ENCODE results near the gene CST9L.
"Not testable (repeated sequence)": the region's sequence is repeated elsewhere in the genome, so short reads cannot be mapped to it uniquely, and the experiment has no call there.

The CST9L gene

DNA sequence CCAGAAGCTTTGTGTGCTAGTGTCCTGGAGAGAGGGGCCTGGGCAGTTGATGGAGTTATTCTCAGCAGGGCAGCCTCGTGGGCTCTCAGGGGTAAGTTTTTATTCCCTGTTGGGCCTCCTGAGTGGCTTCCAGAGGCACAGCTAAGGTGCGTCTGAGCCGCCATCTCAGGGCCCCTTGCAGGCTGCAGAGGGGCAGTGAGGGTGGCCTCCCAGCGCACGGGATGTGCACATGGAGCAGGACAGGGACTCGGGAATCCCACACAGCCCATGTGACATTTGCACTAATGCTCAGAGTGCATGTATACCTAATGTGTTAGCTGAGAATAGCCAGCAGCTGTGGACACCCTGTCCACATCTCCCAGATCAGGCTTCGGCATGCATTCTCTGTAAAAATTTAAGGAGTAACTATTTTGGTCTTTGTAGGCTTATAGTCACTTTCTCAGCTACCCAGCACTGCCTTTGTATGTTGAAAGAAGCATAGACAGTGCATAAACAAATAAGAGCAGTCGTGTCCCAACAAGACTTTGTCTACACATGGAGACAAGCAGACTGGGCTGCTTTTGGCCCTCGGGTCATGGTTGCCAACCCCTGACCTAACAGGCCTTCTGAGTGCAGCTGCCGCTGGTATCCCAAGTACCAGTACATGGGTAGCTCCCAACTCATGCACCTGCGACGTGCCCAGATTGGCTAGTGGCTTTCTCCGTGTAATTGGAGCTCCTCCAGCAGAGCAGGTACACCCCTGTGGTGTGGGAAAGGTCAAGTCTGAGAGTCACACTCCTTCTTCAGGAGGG, 18.6 kb upstream of the CST9L start:
- no peak for DNase-seq (ENCODE audit: low spot score)

DNA sequence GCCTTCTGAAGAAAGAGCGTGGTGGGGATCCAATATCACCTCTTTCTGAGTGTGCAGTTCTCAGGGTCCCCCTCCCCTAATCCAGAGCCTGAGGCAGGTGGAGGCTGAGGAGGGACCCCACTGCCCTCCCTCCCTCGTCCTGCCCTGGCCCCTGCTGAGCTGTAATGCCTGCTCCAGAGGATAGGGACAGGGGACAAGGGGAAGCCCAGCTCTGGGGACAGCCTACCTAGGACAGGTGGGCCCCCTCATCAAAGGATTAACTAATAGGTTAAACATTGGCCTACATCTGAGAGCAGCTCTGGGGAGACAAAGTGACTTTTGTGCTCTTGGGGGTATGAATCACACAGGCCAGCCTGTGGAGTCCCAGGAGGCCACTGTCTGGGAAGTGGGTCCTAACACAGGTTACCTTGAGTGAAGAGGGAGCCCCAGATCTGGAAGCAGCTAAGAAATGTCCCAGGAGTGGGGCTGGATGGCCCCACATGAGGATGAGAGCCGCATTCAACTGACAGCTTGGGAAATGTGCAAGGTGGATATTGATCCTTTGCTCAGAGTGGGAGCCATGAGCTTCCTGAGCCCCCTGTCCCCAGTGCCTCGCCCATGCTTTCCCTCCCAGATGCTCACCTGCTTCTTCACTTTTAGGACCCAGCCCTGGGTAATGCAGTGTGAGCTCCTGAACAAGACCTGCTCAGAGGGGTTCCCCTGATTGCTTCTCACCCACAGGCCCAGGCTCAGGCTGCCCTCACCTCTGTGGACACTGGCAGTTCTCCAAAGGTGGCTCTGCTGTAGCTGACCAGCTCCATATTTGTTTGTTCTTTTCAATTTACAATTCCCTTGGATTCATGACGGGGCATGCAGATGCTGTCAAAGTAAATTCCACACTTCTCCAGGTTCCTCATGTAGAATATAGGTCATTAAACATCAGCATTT, 17.8 kb upstream of the CST9L start:
- no peak for DNase-seq (ENCODE audit: low spot score)

DNA sequence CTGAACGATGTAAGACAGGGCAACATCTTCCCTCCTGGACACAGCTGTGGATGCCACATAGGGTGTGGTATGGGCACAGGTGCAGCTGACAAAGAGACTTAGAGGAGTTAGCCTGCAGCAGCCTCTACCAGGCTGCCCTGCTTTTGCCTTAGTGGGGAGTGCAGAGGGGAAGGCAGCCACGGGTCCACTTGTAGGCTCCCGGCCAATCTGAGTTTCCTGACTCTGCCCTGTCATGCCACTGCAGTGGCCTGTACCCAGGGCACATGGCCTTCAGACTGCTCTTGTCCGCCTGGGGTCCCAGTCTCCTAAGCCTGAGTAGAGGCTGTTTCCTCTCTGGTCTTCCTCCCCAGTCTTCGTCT, 17.1 kb upstream of the CST9L start:
- no peak for DNase-seq (ENCODE audit: low spot score)

DNA sequence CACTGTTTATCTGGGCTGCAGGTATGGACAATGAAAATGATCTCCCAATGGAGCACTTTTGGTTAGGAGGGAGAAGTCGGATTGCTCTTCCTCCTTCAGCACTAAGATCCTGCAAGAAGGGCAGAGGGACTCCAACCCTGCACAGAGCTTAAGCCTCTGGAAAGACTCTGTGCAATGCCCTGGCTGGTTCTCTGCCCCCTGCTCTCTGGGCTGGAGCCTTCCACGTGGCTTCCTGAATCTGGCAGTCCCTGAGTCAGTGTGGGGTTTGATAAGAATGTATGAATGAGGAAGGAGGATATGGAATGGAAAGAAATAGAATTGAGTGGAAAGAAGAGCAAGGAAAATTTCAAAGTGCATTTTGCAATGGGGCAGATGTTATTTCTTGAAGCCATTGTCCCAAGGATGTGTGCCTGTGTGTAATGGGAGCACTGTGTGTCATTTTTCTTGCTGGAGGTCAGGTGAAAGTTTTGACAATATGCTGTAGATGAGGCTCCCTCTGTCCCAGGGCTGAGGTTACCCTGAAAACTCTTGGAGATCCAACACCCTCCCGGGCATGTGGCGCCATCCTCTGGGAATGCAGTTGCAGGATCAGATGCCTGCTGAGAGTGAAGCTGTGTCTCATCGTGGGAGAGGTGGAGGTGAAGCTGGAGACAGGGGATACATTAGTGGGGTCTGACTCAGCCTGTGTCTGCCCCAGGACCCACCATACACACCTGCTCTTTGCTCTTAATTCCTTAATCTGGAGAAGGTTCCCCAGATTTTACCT, 16.3 kb upstream of the CST9L start:
- no peak for DNase-seq (ENCODE audit: low spot score)

DNA sequence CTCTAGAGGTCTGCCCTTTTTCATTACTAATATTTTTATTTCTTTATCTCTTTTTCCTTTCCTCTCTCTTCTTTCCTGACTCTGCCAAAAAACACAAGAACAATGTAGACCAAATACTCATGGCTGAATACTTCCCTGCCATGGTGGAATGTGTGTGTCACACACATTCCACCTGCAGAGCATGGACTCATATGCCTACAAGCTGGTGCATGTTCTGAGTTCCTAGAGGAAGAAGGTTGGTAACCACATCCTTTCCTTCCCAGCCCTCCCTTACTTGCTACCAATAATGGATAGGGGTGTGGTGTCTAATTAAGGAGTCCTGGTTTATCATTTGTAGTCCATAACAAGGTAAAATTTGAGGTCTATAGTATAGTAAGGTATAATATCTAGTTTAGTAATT, 15.2 kb upstream of the CST9L start:
- DNase-seq (ENCODE audit: low spot score) = no peak

DNA sequence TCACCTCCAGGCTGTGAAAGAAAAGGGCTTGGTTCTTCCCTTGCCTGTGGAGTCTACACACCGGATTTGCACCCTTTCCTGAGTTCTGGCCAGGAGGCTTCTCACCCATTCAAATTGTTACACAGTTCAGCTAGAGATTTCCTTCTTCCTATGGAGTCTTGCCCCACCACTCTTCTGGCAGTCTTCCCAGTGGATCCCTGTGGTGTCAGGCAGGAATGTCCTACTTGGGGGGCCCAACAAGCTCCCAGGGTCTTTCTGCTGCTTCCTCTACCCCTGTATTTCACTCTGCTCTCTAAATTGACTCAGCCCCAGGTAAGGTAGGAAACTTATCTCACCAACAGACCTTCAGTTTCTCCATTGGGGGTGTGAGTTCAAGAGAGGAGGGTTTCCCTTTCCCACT, 14.0 kb upstream of the CST9L start:
- no peak for DNase-seq (ENCODE audit: low spot score)

DNA sequence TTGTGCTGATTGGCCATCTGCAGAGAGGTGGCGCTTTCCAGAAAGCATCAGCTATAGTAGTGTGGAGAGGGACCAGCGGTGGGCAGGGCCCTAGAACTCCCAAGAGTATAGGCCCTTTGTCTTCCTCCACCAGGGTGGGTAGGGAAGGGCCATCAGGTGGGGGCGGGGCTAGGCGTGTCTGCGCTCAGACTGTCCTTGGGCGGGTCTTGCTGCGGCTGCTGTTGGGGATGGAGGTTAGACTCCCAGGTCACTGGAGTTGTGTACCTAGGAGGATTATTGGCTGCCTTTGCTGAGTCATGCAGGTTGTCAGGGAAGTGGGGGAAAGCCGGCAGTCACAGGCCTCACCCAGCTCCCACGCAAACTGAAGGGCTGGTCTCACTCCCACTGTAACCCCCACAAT, 13.5 kb upstream of the CST9L start:
- not testable (repeated sequence) for DNase-seq (ENCODE audit: low spot score)

DNA sequence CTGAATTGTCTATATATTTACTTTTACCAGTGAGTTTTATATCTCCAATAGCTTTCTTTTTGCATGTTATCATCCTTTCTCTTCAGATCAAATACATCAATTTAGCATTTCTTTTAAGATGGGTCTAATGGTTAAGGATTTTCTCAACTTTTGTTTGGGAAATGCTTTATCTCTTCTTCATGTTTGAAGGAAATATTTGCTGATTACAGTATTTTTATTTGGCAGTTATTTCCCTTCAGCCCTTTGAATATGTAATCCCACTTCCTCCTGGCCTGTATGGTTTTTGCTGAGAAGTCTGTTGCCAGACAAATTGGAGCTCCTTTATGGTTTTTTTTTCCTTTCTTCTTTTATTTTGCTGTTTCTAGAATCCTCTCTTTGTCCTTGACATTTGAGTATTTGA, 6.7 kb upstream of the CST9L start:
- DNase-seq (ENCODE audit: low spot score) = no peak

DNA sequence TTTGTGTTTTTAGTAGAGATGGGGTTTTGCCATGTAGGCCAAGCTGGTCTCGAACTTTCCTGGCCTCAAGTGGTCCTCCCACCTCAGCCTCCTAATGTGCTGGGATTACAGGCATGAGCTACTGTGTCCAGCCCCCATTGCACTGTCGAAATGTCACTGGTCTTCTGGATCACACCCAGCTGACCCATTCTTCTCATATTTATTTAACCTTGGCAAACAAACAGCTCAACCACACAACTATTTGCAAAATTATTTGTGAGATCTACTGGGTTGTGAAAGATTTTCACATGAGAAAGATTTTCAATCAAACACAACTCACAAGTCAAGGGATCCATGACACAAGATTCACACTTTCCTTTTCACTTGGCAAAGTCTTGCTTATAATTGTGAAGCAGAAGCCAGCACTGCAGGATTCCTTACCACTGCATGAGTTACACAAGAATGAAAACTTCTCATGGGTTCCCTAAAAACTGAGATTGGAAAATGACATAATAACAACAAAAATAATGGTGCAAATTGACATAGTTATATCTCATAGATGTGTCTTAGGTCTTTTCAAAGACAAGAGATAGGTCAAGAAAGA, 2.0 kb upstream of the CST9L start:
- DNase-seq (ENCODE audit: low spot score) = no peak

DNA sequence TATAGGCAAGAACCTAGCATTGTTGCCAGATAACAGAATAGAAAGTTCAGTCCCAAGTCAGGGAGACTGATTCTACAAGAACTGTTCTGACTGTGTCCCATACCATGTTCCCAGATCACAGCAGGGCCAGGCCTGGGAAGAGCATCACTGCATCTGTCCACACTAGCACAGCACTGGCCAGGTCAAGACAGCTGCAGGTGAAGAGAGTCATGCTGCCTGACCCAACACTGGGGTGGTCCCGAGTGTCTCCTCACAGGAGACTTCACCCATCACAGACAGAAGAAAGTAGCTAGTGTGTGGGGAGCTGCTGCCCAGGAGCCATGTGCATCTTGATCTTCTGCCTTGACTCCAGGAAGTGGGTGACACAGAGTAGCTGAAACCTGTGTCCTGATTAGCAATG, 1.3 kb upstream of the CST9L start:
- no peak for DNase-seq (ENCODE audit: low spot score)

DNA sequence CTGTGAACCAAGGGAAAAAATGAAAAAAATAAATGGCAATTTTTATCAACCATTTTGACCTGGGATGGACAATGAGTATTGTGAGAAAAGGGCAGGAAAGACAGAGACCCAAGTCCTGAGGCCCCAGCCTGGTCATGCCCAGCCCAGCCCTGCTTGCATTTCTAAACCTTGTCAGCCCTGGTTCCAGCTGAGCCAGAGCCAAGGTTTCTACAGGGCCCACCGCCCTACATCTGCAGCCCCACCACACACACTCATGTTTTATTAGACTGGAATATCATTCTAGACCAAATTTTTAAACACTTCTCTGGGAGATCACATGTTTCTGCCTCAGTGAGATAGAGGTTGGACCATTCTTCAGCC, 667 bp upstream of the CST9L start:
- no peak for DNase-seq (ENCODE audit: low spot score)

DNA sequence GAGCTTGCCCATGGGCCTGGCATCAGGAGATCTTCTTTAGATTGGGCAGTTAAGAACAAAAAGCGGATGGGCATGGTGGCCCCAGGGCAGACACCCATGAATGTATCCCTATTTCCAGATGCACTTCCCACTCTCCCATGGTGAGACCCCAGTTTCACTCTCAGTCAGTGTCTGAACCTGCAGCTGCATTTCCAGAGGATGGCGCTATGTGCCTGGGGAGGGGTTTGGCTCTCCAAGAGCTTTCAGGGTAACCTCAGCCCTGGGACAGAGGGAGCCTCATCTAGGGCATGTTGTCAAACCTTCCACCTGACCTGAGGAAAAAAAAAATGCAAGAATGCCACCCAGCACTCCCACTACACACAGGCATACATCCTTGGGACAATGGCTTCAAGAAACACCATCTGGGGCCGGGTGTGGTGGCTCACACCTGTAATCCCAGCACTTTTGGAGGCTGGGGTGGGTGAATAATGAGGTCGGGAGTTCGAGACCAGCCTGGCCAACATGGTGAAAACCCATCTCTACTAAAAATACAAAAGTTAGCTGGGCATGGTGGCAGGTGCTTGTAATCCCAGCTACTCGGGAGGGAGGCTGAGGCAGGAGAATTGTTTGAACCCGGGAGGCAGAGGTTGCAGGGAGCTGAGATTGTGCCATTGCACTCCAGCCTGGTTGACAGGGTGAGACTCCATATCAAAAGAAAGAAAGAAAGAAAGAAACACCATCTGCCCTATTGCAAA, 1.9 kb downstream of the CST9L start:
- no peak for DNase-seq (ENCODE audit: low spot score)

DNA sequence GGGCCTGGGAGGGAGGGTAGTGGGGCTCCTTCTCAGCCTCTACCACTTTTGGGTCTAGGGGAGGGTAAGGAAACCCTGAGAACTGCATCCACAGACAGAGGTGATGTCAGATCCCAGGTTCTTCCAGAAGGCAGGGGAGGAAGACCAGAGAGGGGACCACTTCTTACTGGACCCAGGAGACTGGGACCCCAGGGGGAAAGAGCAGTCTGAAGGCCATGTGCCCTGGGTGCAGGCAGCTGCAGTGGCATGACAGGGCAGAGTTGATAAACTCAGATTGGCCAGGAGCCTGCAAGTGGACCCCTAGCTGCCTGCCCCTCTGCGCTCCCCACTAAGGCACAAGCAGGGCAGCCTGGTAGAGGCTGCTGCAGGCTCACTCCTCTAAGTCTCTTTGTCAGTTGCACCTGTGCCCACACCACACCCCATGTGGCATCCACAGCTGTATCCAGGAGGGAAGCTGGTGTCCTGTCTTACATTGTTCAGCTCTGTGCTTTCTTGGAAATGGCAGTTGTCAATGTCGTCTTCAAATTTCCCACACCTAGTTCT, 2.7 kb downstream of the CST9L start:
- DNase-seq (ENCODE audit: low spot score) = no peak

DNA sequence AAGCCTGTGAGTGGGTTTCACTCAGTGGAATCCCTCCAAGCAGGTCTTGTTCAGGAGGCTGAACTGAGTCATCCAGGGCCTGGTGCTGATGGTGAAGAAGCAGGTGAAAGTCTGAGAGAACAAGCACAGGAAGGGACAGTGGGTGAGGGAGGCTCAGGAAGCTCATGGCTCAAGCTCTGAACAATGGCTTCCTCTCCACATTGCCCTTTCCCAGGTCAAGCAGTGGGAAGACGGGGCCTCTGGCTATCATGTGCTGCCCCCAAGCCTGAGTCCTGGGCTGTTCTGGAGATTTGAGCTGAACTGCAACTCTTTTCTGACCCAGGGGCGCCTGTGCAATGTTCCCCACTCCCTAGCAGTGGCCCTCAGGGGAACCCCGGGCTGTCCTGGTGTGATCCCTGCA, 3.4 kb downstream of the CST9L start:
- no peak for DNase-seq (ENCODE audit: low spot score)

DNA sequence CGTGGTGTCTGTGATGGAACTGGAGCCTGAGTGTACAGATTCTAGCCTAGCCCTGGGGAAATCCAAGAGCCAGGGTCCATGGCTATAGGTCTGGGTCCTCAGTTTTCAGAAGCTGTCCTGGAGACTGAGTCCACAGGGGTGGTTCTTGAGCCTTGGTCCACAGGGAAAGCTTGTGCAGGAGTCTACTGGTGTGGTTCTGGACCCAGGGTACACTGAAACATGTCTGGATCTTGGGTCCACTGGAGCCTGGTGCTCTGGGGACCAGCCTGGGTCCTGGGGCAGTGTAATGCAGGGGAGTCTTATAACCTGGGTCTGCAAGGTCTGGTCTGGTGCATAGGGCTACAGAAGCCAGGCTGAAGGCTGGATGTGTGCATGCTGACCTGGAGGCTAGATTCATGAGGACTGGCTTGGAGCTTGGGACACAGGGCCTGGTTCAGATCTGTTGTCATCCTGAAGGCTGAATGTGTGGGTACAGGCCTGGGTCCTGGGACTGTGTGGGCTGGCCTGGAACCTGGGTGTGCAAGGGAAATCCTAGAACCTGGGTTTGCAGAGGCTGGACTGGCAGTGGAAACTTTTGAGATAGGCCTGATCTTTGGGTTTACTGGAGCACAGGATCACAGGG, 5.5 kb downstream of the CST9L start:
- DNase-seq (ENCODE audit: low spot score) = no peak

DNA sequence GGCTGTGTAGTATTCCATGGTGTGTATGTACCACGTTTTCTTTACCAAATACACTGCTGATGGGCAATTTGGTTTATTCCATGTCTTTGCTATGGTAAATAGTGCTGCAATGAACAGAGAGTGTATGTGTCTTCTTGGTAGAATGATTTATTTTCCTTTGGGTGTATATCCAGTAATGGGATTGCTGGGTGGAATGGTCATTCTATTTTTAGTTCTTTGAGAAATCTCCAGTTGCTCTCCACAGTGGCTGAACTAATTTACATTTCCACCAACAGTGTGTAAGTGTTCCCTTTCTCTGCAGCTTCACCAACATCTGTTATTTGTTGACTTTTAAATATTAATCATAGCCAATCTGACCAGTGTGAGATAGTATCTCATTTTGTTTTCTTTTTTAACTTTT, 13.9 kb downstream of the CST9L start:
- DNase-seq (ENCODE audit: low spot score) = no peak

DNA sequence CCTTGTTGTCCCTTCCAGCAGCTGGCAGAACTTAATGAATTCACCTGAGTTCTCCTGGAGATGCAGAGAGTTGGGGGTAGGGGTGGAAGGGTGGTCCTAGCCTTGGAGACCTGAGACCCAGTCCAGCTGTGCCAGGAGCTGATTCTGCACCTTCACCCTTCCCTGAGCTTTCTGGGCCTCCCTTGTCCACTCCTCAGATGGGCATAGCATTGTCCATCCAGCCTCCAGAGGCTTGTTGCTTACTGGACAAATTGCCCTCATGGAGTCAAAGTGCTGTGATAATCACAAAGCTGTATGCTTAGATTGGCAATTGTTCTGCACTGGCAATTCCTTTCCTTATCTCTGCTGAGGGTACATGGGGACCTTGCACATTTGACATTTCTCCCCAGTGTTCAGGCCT, 16.5 kb downstream of the CST9L start:
- no peak for DNase-seq (ENCODE audit: low spot score)

DNA sequence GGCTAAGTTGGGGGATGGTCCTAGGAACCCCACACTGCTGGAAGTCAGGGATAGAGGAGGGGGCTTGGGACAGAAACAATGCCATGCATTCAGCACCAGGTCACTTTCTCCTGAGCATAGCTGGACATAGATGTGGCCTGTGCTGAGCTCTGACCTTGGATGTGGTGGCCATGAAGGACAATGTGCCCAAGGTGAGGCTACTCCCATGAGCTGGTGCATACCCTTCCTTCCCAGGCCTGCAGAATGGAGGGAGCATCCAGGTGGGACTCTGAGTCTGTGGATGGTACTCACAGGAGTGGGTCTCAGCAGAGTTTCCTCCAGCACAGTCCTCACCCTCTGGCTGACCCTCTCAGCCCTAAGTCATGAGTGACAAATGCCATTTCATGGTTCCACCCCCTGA, 16.9 kb downstream of the CST9L start:
- no peak for DNase-seq (ENCODE audit: low spot score)

DNA sequence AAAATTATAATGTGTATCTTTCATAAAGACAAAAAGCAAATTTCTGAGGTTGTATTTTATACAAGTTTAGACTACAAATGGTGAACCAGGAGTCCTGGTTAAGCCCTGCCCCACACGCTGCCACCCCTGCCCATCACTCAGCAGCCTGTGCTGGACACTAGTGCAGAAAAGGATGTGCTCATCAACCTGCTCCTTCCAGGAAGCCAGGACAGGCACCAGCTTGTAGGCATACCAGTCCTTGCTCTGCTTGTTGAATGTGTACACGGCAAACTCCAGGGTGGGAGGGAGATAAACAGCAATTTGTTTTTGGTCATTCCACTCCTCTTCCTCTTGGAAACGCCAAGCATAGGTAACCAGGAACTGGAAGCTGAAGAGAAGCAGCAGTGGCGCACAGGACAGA, 18.1 kb downstream of the CST9L start:
- no peak for DNase-seq (ENCODE audit: low spot score)

DNA sequence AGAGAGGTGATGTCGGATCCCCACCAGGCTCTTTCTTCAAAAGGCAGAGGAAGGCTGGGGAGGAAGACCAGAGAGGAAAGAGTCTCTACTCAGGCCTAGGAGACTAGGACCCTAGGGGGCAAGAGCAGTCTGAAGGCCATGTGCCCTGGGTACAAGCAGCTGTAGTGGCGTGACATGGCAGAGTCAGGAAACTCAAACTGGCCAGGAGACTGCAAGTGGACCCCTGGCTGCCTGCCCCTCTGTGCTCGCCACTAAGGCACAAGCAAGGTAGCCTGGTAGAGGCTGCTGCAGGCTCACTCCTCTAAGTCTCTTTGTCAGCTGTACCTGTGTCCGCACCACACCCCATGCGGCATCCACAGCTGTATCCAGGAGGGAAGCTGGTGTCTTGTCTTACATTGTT, 19.9 kb downstream of the CST9L start:
- no peak for DNase-seq (ENCODE audit: low spot score)

DNA sequence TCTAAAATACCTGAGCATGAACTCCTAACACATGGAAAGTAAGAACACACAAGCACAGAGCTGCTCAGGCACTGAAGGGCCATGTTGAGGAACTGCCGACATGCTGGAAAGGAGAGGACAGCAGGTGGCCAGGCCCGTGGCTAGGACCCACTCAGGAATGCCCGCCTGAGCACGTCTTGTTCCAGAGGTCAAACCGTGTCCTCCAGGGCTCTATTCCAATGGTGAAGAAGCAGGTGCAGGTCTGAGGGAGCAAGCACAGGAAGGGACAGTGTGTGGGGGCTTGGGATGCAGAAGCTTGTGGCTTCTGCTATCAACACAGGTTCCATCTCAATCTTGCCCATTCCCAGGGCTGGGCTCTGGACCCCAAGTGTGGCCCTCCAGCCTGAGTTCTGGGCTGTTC, 20.7 kb downstream of the CST9L start:
- no peak for DNase-seq (ENCODE audit: low spot score)
